ENCODE results near the gene MRAS.
"Not testable (repeated sequence)": the region's sequence is repeated elsewhere in the genome, so short reads cannot be mapped to it uniquely, and the experiment has no call there.

The MRAS gene

DNA sequence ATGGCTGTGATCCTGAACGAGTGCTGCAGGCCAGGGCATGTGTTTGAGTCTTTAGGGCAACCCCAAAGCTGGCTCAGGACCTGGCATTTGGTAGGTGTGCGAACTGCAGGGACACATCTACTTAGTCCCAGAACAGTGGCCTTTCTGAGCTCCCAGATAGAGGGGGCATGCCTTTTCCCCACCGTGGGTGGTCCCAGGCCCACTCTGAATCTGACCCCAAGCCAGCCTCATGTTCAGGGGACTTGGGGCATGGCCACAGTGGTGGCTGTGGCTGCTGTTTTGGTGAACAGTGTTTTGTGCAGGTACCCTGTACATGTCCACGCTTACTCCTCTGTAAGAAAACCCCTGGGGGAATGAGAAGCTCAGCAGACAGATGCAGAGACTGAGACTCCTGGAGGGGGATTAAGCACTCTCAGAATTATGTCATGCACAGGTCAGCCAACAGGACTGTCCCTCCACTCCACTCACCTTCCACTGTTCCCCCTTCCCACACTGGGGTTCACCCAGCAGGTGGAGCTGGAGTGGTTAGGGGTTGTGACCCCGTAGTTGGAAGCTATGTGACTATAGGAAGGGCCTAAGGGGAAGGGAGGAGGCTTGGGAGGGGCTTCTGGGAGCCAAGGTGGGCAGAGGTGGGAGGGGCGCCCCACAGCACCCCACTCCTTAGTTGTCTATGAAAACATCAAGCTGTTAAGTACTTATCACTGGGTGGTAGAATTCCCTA, 102.5 kb downstream of the MRAS start:
- H3K9me3 ChIP-seq (ENCODE audit: insufficient read depth, low read length), result no peaks in the 10 kb centered on the region
- no peaks in the 10 kb centered on the region for H3K9me2 ChIP-seq (replicated peaks; ENCODE audit: insufficient read depth, low read length)
- no peaks in the 10 kb centered on the region for H3K36me3 ChIP-seq (ENCODE audit: low read length)
- no peak overlapping the region for H3K4me3 ChIP-seq (ENCODE audit: insufficient read depth, low read length, poor library complexity, severe bottlenecking)
- H3K27me3 ChIP-seq (ENCODE audit: low read length), result no peaks in the 10 kb centered on the region
- no peaks in the 10 kb centered on the region for H3K79me2 ChIP-seq (ENCODE audit: insufficient read depth, low read length)
- H2AFZ ChIP-seq (ENCODE audit: low read depth, low read length, severe bottlenecking), result no peak overlapping the region
- H3K27ac ChIP-seq (ENCODE audit: low read depth, low read length), result no peak overlapping the region
- H3K4me2 ChIP-seq (ENCODE audit: low read depth, low read length, poor library complexity, severe bottlenecking), result no peak overlapping the region
- no peaks in the 10 kb centered on the region for H4K20me1 ChIP-seq (ENCODE audit: low read depth, low read length)
- no peaks in the 10 kb centered on the region for H3F3A ChIP-seq (ENCODE audit: insufficient read depth)
- no peak overlapping the region for H3K9ac ChIP-seq (ENCODE audit: low read length)
- TF ChIP-seq EZH2phosphoT487 (conservative IDR thresholded peaks at IDR 0.05; ENCODE audit: low read length), result no peak

DNA sequence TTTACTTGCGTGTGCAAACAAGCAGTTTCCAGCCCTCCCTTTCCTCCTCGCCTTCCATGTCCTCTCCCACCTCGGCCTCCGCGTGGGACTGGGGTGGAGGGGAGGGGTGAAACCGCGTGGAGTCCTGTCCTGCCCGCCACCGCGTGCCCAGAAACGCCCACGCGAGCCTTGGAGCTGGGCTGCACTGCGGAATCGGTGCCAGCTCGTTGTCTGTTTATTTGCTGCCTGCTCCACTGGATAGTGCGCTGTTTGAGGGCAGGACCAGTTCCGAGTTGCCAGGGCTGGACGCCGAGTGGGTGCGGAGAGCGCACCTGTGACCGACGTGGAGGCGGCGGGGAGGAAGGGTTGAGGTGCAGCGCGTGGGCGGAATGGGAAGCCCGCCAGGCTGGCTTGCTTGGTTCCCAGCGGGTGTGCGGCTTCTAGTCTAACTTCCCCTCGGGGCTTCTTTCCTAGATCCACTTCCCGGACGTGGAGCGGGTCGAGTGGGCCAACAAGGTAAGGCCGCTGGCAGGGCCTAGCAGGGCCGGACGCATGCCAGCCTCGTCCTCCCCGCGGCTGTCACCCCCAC, 103.3 kb downstream of the MRAS start:
- no peaks in the 10 kb centered on the region for H3K9me2 ChIP-seq (replicated peaks; ENCODE audit: insufficient read depth, low read length)
- no peaks in the 10 kb centered on the region for H3K27me3 ChIP-seq (ENCODE audit: low read length)
- no peaks in the 10 kb centered on the region for H3F3A ChIP-seq (ENCODE audit: insufficient read depth)
- TF ChIP-seq, protein P1, sequence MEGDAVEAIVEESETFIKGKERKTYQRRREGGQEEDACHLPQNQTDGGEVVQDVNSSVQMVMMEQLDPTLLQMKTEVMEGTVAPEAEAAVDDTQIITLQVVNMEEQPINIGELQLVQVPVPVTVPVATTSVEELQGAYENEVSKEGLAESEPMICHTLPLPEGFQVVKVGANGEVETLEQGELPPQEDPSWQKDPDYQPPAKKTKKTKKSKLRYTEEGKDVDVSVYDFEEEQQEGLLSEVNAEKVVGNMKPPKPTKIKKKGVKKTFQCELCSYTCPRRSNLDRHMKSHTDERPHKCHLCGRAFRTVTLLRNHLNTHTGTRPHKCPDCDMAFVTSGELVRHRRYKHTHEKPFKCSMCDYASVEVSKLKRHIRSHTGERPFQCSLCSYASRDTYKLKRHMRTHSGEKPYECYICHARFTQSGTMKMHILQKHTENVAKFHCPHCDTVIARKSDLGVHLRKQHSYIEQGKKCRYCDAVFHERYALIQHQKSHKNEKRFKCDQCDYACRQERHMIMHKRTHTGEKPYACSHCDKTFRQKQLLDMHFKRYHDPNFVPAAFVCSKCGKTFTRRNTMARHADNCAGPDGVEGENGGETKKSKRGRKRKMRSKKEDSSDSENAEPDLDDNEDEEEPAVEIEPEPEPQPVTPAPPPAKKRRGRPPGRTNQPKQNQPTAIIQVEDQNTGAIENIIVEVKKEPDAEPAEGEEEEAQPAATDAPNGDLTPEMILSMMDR (IDR thresholded peaks at IDR 0.05; ENCODE audit: insufficient read depth, low read length, poor library complexity, severe bottlenecking), result no peak
- no peak for TF ChIP-seq EZH2phosphoT487 (conservative IDR thresholded peaks at IDR 0.05; ENCODE audit: low read length)
- no peak overlapping the region for H3K4me3 ChIP-seq (ENCODE audit: insufficient read depth, low read length, poor library complexity, severe bottlenecking)
- H3K4me2 ChIP-seq (ENCODE audit: low read depth, low read length, poor library complexity, severe bottlenecking), result no peak overlapping the region
- H3K9ac ChIP-seq (ENCODE audit: low read length), result no peak overlapping the region
- no peaks in the 10 kb centered on the region for H3K79me2 ChIP-seq (ENCODE audit: insufficient read depth, low read length)
- no peak overlapping the region for H2AFZ ChIP-seq (ENCODE audit: low read depth, low read length, severe bottlenecking)
- H3K9me3 ChIP-seq (ENCODE audit: insufficient read depth, low read length), result no peaks in the 10 kb centered on the region
- no peaks in the 10 kb centered on the region for H3K36me3 ChIP-seq (ENCODE audit: low read length)
- no peak overlapping the region for H3K27ac ChIP-seq (ENCODE audit: low read depth, low read length)
- H4K20me1 ChIP-seq (ENCODE audit: low read depth, low read length), result no peaks in the 10 kb centered on the region

DNA sequence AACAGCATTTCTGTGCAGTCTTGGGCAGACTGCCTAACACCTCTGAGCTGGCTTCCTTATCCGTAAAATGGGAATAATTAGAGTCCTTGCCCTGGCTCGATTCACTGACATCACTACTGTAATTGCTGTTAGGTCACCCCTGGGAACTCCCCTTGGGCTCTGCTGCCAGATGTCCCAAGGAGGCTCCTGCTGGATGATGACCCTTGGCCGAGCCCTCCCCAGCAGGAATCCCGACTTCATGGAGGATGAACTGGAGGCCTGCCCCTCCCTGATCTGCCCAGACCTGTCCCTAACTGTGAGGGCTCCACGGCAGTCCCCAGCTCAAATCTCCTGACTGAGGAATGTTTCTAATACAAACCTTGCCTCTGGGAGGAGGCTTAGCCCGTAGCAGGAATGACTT, 104.1 kb downstream of the MRAS start:
- no peaks in the 10 kb centered on the region for H4K20me1 ChIP-seq (ENCODE audit: low read depth, low read length)
- no peak for TF ChIP-seq EZH2phosphoT487 (conservative IDR thresholded peaks at IDR 0.05; ENCODE audit: low read length)
- TF ChIP-seq, protein P1 (IDR thresholded peaks at IDR 0.05; ENCODE audit: insufficient read depth, low read length, poor library complexity, severe bottlenecking), result no peak
- H3K4me3 ChIP-seq (ENCODE audit: insufficient read depth, low read length, poor library complexity, severe bottlenecking), result no peak overlapping the region
- H3K27ac ChIP-seq (ENCODE audit: low read depth, low read length), result no peak overlapping the region
- H3K4me2 ChIP-seq (ENCODE audit: low read depth, low read length, poor library complexity, severe bottlenecking), result no peak overlapping the region
- no peaks in the 10 kb centered on the region for H3K79me2 ChIP-seq (ENCODE audit: insufficient read depth, low read length)
- no peaks in the 10 kb centered on the region for H3K9me3 ChIP-seq (ENCODE audit: insufficient read depth, low read length)
- H3F3A ChIP-seq (ENCODE audit: insufficient read depth), result no peaks in the 10 kb centered on the region
- H3K9ac ChIP-seq (ENCODE audit: low read length), result no peak overlapping the region
- H3K27me3 ChIP-seq (ENCODE audit: low read length), result no peaks in the 10 kb centered on the region
- H3K36me3 ChIP-seq (ENCODE audit: low read length), result no peaks in the 10 kb centered on the region
- no peaks in the 10 kb centered on the region for H3K9me2 ChIP-seq (replicated peaks; ENCODE audit: insufficient read depth, low read length)
- no peak overlapping the region for H2AFZ ChIP-seq (ENCODE audit: low read depth, low read length, severe bottlenecking)

GRCh38 chr3:138453940-138454339, 105.6 kb downstream of the MRAS start:
- H3K27me3 ChIP-seq (ENCODE audit: low read length); H3K9ac ChIP-seq (ENCODE audit: low read length); H2AFZ ChIP-seq (ENCODE audit: low read depth, low read length, severe bottlenecking); H3F3A ChIP-seq (ENCODE audit: insufficient read depth); H3K27ac ChIP-seq (ENCODE audit: low read depth, low read length); H3K9me3 ChIP-seq (ENCODE audit: insufficient read depth, low read length); H3K36me3 ChIP-seq (ENCODE audit: low read length); H4K20me1 ChIP-seq (ENCODE audit: low read depth, low read length); H3K4me3 ChIP-seq (ENCODE audit: insufficient read depth, low read length, poor library complexity, severe bottlenecking); H3K79me2 ChIP-seq (ENCODE audit: insufficient read depth, low read length); H3K9me2 ChIP-seq (replicated peaks; ENCODE audit: insufficient read depth, low read length); H3K4me2 ChIP-seq (ENCODE audit: low read depth, low read length, poor library complexity, severe bottlenecking): not testable (repeated sequence)

All from SU-DHL-6 (cell line).